ENCODE results near the gene CMTM5.

CMTM5 gene

GRCh38 chr14:23407516-23408306 is 30.9 kb downstream of the CMTM5 start, which contains the start of gene MYH6:
TSS of gene MYH6 (minus strand) at chr14:23408273. CDS start at chr14:23407223, 1,050 bp downstream.
- TF ChIP-seq CTCF (IDR thresholded peaks at IDR 0.05; ENCODE audit: extremely low read depth, missing control alignments), result no peak
- DNase-seq (ENCODE audit: low spot score), result no peak

- no peak for DNase-seq (ENCODE audit: low spot score)
Observed at GRCh38 chr14:23408307-23408630, 31.4 kb downstream of the CMTM5 start.

GRCh38 chr14:23409475-23409874 is 32.6 kb downstream of the CMTM5 start:
- peak; percentile 54 for DNase-seq (ENCODE audit: low spot score)
- no peak for TF ChIP-seq CTCF (IDR thresholded peaks at IDR 0.05; ENCODE audit: extremely low read depth, missing control alignments)

More at GRCh38 chr14:23408307-23408630, 31.4 kb downstream of the CMTM5 start:
- no peak for TF ChIP-seq CTCF (IDR thresholded peaks at IDR 0.05; ENCODE audit: extremely low read depth, missing control alignments)

GRCh38 chr14:23409966-23410635 is 33.3 kb downstream of the CMTM5 start:
- no peak for DNase-seq (ENCODE audit: low spot score)
- no peak for TF ChIP-seq CTCF (IDR thresholded peaks at IDR 0.05; ENCODE audit: extremely low read depth, missing control alignments)

- DNase-seq (ENCODE audit: low spot score), result no peak
- no peak for TF ChIP-seq CTCF (IDR thresholded peaks at IDR 0.05; ENCODE audit: extremely low read depth, missing control alignments)
Observed at GRCh38 chr14:23411563-23412525, 35.0 kb downstream of the CMTM5 start.

GRCh38 chr14:23413681-23414080 is 36.8 kb downstream of the CMTM5 start:
- TF ChIP-seq CTCF (IDR thresholded peaks at IDR 0.05; ENCODE audit: extremely low read depth, missing control alignments), result no peak
- DNase-seq (ENCODE audit: low spot score), result no peak

Data from GM20000 (cell line).